Left cardiac atrium (tissue), 4 donors: ENCODE measurements around the gene KIF6. TPM values are rescaled to one million over a fixed set of nuclear protein-coding genes. Genes with fewer than 3 reads are reported as not detected.
A peak's percentile ranks its signal among the peaks of the same experiment; 100 is the strongest.
"Not testable (repeated sequence)": the region's sequence is repeated elsewhere in the genome, so short reads cannot be mapped to it uniquely, and the experiment has no call there.

Source experiments
- ATAC-seq, 2 donors: fragments of 200-7000 bp; cut with Tn5 transposase; one replicate each; pipeline ENCODE4 v1.9.1; 2020; ENCODE audit warnings: mild to moderate bottlenecking in 2 of 2, moderate library complexity in 2 of 2
- DNase-seq: peaks from one replicate; pipeline ENCODE4 v3.0.0-alpha.2; 2020
- intact Hi-C, 2 donors: fragments of 100-400 bp; cut with DNase I; formaldehyde crosslinking; loops; one replicate each; pipeline versions ENCODE4 v1.14.1 to v1.15.1; 2022 to 2023
- total RNA-seq, 2 donors: library from RNA; stranded (reverse); fragmentation: NEBNext Ultra II Directional; extraction: Animal tissue kit (Norgen Biotek cat#: 25700); gene quantifications; one replicate each; pipeline ENCODE4 v1.2.1, GENCODE V29; 2021
- donor health status: DM: no; HTN: yes; CAD: no.
- donor health status: DM: no; HTN: yes; CAD: no; lungs with severe emphysema.
- donor health status: DM: yes; HTN: yes; CAD: no.
- donor health status: Dilated cardiomyopathy.

Gene KIF6
- total RNA-seq, 2 donors from 2014 or later = 0.15 to 0.31 TPM

DNA sequence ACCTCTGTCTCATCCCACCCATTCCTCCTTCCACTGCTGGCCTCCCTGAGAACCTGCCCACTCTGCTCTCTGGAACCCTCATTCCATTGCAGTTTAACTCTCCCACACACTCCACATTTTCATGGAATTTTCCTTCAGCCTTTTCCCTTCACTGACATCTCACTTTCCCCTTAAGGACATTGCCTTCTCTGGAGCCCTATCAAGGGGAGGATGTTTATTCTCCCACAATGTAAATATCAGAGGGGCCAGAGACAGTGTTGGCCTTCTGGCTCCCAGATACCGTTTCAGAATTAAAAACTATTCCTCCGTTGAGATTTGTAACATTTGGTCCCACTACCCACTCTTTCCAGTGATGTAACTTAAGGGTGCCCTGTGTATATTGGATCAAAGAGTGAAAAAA, 203.2 kb downstream of the KIF6 start:
- intact Hi-C loops = no loop called here
- ATAC-seq (no peak), DNase-seq (no peak)

DNA sequence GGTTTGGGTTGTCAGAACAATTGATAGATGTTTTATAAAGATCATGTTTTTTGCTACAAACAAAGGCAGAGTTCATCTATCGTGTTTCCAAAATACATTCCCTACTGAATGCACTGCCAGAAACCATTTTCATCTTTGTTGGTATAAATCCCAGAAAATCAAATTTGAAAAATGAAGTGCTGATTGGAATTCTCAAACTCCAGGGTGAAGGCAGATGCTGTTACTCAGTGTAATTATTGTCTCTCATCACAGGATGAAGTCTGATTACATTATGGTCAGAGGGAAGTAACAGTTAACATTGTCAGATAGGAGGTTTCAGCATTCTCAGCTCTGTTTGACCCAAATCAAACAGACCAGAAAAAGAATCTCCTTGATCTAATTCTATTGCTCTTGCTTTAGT, 204.3 kb downstream of the KIF6 start:
- peak in 1 of 2 donors; percentile 55 for ATAC-seq
- intact Hi-C loops = no loop called here
- DNase-seq = no peak

DNA sequence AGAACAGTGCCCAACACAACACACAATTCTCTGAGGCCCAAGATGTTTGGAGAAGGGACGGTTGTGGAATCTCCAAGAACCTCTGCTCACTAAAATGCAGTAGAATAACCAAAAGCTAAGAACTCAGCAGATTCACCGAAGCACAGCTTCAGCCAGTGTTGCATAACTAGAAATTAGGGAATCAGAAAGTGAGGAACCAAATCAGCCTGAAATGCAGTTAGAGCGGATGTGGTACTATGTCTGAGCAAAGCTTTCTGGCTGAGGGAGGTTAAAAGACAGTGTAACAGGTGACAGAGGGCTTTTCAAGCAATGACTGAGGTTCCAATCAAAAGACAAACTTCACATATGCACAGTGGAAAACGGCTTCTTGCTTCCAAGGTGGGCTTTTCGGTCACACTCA, 204.8 kb downstream of the KIF6 start:
- intact Hi-C loops = no loop called here
- peak in 1 of 2 donors; percentile 30 for ATAC-seq
- DNase-seq = no peak

DNA sequence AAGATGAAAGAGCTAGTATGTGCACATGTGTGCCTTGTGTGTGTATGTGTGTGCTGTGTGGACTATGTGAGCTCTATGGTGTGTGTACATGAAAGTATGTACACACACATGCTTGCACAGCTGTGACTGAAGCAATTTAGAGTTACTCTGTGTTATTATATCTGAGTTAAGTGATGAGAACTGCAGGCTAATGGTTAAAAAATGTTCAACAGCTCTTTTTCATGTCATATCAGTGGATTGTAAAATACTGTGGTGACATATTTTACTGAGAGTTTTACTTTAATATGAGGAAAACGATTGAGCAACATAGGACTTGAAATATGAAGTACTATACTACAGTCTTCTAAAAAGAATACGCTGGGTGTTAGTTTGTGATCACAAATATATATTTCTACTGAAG, 207.0 kb downstream of the KIF6 start:
- no peak for ATAC-seq
- DNase-seq = no peak
- intact Hi-C loops = no loop called here

DNA sequence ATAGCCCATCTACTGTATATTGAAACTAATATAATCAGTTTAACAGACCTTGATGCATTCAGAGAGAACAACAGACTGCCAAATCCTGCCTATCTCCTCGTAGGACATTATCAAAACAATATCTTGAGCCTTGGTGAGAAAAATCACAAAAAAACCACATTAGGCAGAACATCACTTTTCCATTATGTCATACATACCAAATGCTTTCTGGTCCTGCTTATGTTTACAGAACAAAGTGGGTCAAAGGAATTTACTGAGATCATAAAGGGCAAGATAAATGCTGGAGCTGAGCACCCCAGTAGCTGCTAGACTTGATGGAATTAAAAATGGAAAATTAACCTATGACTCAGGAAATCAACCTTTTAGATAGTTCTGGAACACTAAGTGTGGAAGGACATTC, 207.5 kb downstream of the KIF6 start:
- intact Hi-C loops = no loop called here
- ATAC-seq (no peak), DNase-seq (no peak)

DNA sequence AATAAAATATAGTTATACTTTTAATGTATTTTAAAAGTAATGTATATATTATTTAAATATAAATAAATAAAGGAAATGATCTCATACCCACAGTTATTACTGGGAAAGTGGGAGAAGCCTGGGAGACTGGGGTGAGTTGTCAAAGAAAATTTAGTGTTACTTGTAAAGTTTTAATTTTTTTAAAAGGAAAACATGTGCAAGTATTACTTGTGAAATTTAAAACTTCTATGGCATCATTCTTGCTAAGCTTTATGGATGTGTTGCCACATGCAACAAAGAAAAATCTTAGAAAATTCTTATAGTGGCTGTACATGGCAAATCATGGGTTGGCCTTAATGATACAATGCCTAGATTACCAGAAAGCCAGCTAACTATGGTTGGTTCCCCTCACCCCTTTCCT, 208.7 kb downstream of the KIF6 start:
- intact Hi-C loops = no loop called here
- no peak for DNase-seq
- ATAC-seq = no peak

DNA sequence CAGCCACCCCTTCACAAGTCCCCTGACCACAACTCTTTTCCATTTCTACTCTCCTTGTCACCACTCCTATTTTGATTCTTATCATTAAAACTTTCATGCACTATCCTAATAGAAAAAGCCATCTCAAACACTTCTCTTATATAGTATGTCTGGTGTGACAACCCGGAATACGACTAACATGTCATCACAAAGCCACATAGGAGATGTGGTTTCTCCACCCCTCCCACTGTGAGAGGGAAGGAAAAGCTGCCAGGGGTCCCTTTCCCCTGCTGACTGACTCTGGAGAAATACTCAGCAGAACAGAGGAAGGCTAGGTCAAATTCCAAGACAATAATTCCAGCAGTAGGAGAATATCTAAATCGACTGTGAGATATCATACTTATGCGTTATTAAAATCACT, 209.7 kb downstream of the KIF6 start:
- no peak for ATAC-seq
- intact Hi-C loops = no loop called here
- DNase-seq = no peak

DNA sequence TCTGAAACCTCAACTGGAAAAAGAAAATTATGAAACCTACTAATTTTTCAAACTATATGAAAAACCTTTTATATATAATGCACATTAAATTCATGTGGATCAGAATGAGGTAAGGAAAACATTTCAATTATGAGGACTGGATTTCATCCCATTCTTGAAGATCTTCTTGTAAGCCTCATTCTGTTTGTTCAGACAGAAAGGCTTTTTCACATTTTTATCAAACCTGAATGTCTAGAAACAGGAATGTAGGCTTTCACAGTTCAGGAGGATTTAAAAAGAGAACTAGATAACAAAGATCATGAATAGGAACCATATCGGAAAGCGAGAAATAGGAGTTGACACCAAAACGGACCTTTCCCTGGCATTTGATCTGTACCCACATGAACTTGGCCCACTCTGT, 210.2 kb downstream of the KIF6 start:
- DNase-seq (no peak), ATAC-seq (no peak)
- intact Hi-C loops = no loop called here

DNA sequence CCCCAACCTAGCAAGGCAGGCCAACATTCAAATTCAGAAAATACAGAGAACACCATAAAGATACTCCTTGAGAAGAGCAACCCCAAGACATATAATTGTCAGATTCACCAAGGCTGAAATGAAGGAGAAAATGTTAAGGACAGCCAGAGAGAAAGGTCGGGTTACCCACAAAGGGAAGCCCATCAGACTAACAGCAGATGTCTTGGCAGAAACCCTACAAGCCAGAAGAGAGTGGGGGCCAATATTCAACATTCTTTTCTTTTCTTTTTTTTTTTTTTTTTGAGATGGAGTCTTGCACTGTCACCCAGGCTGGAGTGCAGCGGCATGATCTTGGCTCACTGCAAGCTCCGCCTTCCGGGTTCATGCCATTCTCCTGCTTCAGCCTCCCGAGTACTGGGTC, 215.4 kb downstream of the KIF6 start:
- intact Hi-C loops, DNase-seq, ATAC-seq: not testable (repeated sequence)

DNA sequence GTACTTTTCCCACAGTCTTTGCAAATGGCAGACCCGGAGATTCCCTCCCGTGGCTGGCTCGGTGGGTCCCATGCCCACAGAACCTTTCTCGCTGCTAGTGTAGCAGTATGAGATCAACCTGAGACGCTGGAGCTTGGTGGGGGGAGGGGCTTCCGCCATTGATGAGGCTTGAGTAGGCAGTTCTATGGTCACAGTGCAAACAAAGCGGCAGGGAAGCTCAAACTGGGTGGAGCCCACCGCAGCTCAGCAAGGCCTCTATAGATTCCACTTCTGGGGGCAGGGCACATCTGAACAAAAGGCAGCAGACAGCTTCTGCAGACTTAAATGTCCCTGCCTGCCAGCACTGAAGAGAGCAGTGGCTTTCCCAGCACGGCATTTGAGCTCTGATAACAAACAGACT, 216.7 kb downstream of the KIF6 start:
- DNase-seq (no peak), ATAC-seq (no peak)
- intact Hi-C loops = no loop called here

DNA sequence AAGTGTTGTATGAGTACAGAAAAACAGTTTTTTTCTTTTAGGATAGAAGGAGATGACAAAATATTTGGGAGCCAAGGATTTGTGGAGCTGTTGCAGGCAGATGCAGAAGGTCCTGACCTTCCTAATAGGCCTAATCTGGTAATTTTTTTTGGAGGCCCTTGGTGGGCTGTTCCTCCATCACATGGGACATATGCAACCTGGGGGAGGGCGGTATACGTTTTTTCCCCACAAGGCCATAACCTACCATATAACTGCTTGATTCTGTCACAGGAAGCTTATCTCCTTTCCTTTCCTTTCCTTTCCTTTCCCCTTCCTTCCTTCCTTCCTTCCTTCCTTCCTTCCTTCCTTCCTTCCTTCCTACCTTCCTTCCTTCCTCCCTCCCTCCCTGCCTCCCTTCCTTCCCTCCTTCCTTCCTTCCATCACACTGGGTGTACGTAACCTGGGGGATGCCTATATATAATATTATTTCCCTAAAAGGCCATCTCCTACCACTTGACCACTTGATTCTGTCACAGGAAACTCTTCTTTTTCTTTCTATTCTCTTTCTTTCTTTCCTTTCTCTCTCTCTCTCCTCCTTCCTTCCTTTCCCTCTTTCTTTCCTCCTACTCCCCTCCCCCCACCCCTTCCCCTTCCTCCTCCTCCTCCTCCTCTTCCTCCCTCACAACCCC, 217.7 kb downstream of the KIF6 start:
- no peak for DNase-seq
- intact Hi-C loops = no loop called here
- no peak for ATAC-seq

DNA sequence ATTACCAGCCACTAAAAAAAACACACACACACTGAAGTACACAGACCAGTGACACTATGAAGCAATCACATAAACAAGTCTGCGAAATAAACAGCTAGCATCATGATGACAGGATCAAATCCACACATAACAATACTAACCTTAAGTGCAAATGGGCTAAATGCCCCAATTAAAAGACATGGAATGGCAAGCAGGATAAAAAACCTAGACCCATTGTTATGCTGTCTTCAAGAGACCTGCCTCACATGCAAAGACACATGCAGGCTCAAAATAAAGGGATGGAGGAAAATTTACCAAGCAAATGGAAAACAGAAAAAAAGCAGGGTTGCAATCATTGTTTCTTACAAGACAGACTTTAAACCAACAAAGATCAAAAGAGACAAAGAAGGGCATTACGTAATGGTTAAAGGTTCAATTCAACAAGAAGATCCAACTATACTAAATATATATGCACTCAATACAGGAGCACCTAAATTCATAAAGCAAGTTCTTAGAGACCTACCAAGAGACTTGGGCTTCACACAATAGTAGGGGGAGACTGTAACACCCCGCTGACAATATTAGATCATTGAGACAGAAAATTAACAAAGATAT, 222.7 kb downstream of the KIF6 start:
- intact Hi-C loops, DNase-seq, ATAC-seq: not testable (repeated sequence)

DNA sequence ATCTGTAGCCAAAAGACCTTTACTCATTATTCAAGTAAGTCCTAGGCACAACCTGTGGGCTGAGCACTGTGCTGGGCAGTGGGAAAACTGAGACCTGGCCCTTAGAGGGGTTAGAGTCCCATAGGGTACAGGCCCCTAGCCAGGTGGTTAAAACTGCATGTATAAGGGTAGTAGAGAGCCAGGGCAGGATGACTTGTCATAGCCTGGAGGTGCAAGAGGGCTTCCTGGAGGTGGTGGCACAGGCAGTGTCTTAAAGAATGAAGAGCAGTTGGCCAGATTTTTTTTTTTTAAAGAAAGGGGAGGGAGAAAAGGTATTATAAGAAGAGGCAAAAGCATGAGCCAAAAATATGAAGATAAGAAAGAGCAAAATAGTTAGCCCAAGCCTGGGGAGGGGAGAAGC, 226.2 kb downstream of the KIF6 start:
- intact Hi-C loops = no loop called here
- DNase-seq (no peak), ATAC-seq (no peak)

DNA sequence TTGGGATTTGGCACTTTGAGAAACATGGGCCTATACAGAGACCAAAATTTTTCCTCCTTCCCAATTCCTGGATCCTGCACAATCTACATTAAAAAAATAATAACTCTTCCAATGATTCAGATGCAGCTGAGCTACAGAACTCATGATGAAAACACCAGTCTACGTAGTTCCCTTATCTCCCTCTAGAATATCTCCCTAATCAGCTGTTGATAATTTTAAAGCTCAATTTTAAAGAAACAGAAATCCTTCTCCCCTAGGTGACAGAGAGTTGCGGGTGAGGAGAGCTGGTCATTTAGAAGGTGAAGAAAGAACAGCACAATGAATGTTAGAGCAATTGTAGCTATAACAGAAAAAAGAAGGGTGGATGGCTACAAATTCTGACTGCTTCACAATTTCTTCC, 227.1 kb downstream of the KIF6 start:
- intact Hi-C loops = no loop called here
- DNase-seq = no peak
- peak in 1 of 2 donors; percentile 37 for ATAC-seq

DNA sequence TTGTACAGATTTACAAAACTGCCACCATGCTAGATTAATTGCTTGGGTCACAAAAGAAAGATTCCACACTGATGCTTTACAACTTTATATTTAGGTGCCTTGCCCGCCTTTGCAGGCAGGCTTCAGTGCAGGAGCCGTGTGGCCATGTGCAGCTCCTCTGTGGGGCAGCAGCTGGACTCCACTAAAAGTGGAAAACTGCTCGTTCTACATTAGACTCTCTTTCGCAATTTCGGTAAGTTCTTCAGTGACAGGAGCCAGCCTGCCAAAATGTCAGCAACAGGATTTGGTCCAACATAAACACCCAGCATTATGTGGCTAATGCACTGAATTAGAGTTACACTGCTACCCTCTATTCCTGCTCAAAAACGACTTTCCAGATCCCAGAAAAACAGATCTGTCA, 228.3 kb downstream of the KIF6 start:
- DNase-seq (peak; percentile 57), ATAC-seq (peak; percentile 86 to 88)
- intact Hi-C loops = no loop called here

DNA sequence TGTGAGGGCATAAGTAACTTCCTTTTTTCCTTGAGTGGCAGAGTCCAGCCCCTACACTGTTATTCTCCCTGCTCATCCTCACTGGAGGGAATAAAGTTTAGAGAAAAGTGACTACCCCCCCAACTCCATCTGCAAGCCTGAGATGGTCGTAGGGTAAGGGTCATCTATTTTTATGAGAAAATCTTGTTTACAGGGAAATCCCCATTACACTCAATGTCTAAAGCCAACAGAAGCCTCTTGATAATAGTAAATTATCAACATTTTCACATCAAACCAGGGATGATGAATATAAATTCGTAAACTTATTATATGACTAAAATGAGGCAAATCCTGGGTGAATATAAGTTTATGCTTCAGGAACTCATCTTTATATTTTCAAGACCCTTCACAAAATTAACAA, 228.8 kb downstream of the KIF6 start:
- intact Hi-C loops = no loop called here
- DNase-seq (no peak), ATAC-seq (no peak)

DNA sequence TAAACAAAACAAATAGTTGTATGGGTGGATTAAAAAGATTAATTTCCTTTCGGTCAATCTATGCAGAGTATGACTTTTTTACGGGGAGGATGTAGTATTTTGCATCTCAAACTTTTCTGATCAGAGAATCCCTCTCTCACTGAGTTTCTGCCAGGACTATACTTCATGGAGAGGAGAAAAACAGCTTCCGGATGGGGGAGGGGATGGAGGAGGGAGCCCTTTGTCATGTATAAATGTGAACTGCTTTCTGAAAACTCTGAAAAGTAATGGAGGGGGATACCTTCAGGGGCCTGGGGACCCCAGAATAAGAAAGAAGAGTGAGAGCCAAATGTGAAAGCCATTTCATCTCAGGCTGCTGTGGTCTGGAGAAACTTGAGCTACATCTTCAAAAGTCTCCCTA, 229.6 kb downstream of the KIF6 start:
- ATAC-seq (no peak), DNase-seq (no peak)
- intact Hi-C loops = no loop called here

DNA sequence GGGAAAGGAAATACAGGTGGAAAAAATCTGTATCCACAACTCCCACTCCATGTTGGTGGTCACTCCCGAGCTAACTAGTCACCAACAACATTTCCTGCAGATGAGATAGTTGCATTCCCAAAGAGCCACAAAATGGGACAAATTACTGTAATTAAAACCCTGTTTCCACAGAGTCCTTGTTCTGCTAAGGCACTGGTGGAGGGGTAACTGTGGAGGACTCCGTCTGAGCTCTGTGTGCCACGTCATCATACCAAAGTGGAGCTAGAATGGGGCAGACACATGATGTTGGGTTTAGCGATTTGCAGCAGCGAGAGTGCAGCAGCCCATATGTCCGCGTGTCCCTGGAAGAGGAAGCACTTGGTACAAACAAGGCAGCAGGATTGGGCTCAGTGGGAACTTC, 230.2 kb downstream of the KIF6 start:
- intact Hi-C loops = no loop called here
- DNase-seq (no peak), ATAC-seq (no peak)

DNA sequence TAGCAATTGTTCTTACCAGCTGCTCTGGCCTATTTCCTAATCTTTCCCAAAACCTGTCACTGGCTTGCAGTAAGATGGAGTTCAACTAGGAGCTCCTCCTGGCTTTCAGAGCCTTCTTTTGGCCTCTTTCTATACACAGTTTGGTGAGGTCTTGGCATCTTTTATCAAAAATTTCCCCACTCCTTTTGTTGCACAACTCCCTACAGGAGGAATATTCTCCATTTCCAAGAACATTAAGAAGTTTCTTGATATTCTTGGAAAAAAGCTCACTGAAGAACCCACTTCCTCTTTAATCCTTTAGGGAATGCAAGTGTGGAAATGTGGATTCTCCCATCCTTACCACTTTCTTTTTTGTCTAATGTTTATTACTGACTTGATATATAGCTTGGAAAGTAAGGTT, 231.4 kb downstream of the KIF6 start:
- intact Hi-C loops = no loop called here
- DNase-seq (no peak), ATAC-seq (peak; percentile 45 to 48)

DNA sequence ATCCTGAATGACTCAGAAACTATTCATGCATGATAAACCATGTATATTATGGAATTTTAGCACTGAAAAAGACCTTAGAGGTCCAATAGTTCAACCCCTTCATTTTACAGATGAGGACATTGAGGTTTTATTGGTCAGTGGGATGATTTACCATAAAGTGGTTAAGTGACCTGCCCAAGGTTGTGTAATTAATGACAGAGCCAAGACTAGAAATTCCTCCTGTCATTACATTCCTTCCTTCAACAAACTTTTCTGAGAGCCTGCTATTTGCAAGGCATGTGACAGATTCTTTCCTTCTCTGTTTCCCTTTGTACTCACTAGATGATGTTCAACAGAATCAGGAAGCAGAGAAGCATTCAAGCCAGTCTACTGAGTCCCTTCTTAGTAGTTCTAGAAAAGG, 232.0 kb downstream of the KIF6 start:
- ATAC-seq (no peak), DNase-seq (no peak)
- intact Hi-C loops = no loop called here

DNA sequence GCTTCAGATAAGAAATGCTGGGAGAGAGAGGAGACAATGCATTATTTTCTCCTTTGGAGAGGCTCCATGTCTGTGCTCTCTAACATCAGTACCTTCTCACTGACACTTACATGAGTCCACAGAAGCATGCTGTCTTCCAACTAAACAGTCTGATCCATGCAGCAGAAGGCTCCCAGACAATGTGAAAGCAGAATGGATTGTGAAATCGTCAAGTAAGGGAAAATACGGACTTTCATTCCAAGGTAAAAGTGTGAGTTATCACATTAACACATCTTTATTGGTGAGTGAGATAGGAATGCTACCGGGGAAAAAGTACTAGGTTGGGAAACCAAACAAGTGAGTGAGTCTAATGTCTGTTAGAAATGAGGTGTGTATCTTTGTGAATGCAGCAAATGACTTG, 235.1 kb downstream of the KIF6 start:
- peak; percentile 71 to 74 for ATAC-seq
- intact Hi-C loops = no loop called here
- DNase-seq = no peak
